ENCODE results near the gene N4BP2.

N4BP2 gene

GRCh38 chr4:40183615-40184411 lies 127.2 kb downstream of the N4BP2 start:
- no peak overlapping the region for H3K4me3 ChIP-seq (ENCODE audit: low read depth, low read length)
- TF ChIP-seq CTCF (IDR thresholded peaks at IDR 0.05; ENCODE audit: low read depth, low read length, missing control alignments) = no peak
- no peak for DNase-seq (ENCODE audit: low read depth)

GRCh38 chr4:40185830-40186664 lies 129.4 kb downstream of the N4BP2 start:
- DNase-seq (ENCODE audit: low read depth) = no peak
- no peak overlapping the region for H3K4me3 ChIP-seq (ENCODE audit: low read depth, low read length)
- TF ChIP-seq CTCF (IDR thresholded peaks at IDR 0.05; ENCODE audit: low read depth, low read length, missing control alignments) = no peak

GRCh38 chr4:40186665-40187014 lies 130.0 kb downstream of the N4BP2 start:
- DNase-seq (ENCODE audit: low read depth) = no peak
- H3K4me3 ChIP-seq (ENCODE audit: low read depth, low read length) = no peak overlapping the region

GRCh38 chr4:40187386-40187906 lies 130.8 kb downstream of the N4BP2 start:
- TF ChIP-seq CTCF (IDR thresholded peaks at IDR 0.05; ENCODE audit: low read depth, low read length, missing control alignments) = no peak
- no peak for DNase-seq (ENCODE audit: low read depth)
- no peak overlapping the region for H3K4me3 ChIP-seq (ENCODE audit: low read depth, low read length)

More at GRCh38 chr4:40186665-40187014, 130.0 kb downstream of the N4BP2 start:
- no peak for TF ChIP-seq CTCF (IDR thresholded peaks at IDR 0.05; ENCODE audit: low read depth, low read length, missing control alignments)

GRCh38 chr4:40190019-40190418 lies 133.4 kb downstream of the N4BP2 start:
- no peak for DNase-seq (ENCODE audit: low read depth)
- TF ChIP-seq CTCF (IDR thresholded peaks at IDR 0.05; ENCODE audit: low read depth, low read length, missing control alignments) = no peak
- H3K4me3 ChIP-seq (ENCODE audit: low read depth, low read length) = peak overlapping the region; percentile 97; the same call in 1 of the 2 replicates

GRCh38 chr4:40190465-40190864 lies 133.8 kb downstream of the N4BP2 start:
- no peak for TF ChIP-seq CTCF (IDR thresholded peaks at IDR 0.05; ENCODE audit: low read depth, low read length, missing control alignments)
- peak overlapping the region; percentile 97 for H3K4me3 ChIP-seq (ENCODE audit: low read depth, low read length)
- DNase-seq (ENCODE audit: low read depth) = no peak

All from GM12864 (cell line).